Cardiac septum (tissue), 1 donor: Measurements from ENCODE around the gene MATN3. TPM values are rescaled to one million over a fixed set of nuclear protein-coding genes. Genes with fewer than 3 reads are reported as not detected.

Source experiments
- DNase-seq: peaks from one replicate; pipeline ENCODE4 v3.0.0-alpha.2; 2020; ENCODE audit warnings: low spot score
- intact Hi-C: fragments of 100-400 bp; cut with DNase I; formaldehyde crosslinking; loops from one replicate; pipeline ENCODE4 v1.14.0; 2022
- total RNA-seq: library from RNA; stranded (reverse); fragmentation: NEBNext Ultra II Directional; extraction: Animal tissue kit (Norgen Biotek cat#: 25700); gene quantifications from one replicate; pipeline ENCODE4 v1.2.1, GENCODE V29; 2021
- donor health status: DM: no; HTN: no; CAD: no.

The MATN3 gene
- total RNA-seq, 1 donor from 2014 or later, result 0.11 TPM

DNA sequence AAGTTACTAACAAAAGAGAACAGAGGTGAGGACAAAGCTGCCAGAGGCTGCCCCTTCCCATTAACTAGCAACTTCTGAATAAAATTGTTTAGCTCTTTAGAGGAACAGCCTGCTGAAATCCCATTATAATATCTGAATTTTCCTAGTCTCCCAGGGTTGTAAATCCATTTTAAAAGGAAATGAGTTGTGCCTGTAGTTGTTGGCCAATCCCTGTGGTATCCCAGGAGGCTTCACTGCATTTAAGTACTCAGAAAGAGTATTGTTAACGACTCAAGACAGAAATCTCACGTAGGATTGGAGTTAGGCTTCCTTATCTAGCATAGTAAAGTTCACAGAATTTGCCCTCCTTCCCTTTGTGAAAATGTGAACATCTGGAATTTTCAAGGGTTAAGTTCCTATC is 30.1 kb upstream of the MATN3 start:
- no peak for DNase-seq
- intact Hi-C loops, result no loop called here

DNA sequence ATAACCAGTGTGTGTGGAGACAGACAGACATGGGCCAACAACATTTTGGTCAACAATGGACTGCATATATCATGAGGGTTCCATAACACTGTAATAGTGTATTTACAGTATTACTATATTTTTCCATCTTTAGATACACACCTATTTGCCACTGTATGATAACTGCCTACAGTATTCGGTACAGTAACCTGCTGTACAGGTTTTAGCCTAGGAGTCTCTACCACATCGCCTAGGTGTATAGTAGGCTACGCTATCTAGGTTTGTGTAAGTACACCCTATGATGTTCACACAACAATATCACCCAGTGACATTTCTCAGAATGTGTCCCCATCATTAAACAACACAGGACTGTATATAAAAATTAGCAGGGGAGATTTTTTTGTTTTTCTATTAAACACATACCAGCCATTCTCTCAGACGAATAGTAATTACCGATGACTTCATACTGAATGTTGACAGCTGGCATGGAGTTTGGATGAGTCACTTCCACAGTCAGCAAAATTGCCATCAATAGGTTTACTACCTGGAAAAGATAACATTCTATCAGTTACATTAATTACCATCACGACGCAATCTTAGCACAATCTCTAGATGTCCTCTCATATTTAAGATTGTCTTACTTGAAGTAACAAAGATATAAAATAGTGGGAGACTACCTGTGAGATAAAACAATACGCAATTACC is 28.2 kb upstream of the MATN3 start:
- no peak for DNase-seq
- intact Hi-C loops, result no loop called here

DNA sequence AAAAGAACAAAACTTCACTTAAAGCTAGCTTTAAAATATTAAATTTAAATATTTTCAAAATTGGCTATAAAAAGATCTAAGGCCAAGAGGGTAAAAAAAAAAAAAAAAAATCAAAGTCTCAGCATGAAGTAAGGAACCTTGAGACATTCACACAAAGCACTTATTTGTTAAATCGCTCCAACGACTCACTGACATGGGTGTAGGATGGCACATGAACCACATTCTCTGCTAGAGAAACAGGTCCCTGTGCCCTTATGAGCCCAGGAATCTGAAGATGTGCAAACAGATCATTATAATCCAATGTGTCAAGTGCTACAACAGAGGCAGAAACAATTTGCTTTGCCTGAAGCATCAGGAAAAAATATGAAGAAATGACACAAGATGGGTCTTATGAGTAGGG is 25.2 kb upstream of the MATN3 start:
- intact Hi-C loops, result no loop called here
- no peak for DNase-seq

DNA sequence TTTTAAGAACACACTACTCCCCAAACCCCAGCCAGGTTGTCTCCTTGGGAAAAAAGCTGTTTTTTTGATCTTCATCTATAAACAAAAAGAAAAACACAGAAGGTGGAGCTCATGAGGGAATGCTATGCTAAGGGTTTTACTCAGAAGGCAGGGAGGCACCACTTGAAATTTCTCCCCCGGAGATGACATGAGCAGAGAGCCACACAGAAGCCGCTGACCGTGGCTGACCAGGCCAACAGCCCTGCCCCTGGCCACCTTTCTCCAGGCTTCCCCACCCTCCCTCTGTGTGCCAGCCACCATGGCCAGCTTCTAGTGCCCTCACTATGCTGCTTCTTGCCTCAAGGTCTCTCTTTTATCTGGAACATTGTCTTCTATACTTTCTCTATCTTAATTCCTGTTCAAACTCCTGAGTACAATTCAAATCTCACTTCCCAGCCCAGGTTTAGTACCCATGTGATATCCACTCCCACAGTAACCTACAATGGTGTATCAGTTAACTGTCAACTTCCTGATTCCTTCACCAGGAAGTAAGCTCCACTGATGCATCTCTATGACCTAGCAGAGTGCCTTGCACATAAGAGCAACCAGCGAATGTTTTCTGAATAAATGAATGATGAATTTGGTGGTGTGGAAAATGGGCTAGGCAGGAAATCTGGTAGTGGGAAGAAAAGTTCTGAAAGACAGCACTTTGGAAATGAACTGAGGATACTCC is 23.6 kb upstream of the MATN3 start:
- intact Hi-C loops, result no loop called here
- no peak for DNase-seq

DNA sequence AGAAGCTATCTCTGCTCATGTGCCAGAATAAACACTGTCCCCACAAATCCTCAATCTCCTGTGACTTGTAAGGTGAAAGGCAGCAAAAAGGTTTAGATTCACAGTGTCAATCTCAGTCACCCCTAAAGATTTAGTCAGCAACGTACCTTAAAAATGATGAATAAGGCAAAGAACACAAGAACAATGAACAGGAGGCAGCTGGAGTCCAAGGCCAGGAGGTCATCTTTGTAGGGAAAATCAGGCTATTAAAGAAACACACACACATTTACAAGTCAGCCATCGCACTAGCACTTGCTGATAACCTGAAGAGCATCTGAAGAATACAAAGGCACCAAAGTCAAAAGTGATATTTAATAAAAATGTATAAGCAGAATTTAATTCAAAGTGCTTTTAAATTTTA is 22.4 kb upstream of the MATN3 start:
- intact Hi-C loops, result no loop called here
- no peak for DNase-seq

DNA sequence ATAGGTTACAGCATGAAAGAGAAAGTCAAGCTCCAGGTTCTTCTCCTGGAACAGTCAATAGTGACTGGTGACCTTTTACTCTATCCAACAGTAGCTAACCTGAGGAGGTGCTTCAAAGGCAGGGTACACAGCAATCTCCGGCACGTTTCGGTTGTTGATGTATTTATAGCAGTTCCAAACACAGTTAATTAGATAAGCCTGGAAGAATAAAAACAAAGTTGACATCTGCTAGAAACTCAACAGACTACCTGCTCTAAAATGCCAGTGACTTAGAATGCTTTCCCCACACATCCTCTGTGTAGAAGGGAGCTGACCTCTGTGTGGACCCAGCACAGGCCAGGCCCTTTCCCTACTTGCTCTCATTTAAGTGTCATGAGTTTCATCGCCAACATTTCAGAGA is 21.8 kb upstream of the MATN3 start:
- intact Hi-C loops, result no loop called here
- no peak for DNase-seq

DNA sequence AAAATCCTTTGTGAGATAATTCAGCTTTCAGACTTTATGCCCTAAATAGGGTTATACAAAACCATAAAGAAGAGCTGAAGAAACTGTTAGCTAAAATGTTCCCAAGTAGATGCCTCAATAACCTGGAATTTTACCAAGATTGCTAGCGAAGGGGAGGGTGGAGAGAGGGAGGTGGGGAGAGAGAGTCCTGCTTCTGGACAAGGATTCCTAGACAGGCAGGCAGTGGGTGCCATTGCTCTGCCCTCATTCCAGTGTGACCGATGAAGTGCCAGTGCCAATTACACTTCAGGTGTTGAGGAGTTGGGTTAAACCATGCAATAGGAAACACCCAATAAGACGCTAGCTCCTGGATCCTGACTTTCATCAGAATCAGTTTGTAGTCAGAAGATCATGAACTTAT is 20.9 kb upstream of the MATN3 start:
- no peak for DNase-seq
- intact Hi-C loops, result no loop called here

DNA sequence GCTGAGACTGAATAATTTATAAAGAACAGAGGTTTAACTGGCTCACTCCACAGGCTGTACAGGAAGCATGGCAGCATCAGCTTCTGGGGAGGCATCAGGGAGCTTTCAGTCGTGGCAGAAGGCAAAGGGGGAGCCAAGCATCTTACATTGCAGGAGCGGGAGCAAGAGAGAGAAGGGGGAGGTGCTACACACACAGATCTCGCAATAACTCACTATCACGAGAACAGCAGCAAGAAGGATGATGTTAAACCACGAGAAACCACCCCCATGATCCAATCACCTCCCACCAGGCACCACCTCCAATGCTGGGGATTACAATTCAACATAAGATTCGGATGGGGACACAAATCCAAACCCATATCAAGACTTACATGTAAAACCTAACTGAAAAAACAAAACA is 17.8 kb upstream of the MATN3 start:
- no peak for DNase-seq
- intact Hi-C loops, result no loop called here

- intact Hi-C loops, result no loop called here
These were observed 15.4 kb upstream of the MATN3 start for GRCh38 chr2:20027705-20028434.

GRCh38 chr2:20027260-20027677 is 14.8 kb upstream of the MATN3 start:
- intact Hi-C loops, result no loop called here
- no peak for DNase-seq

More at GRCh38 chr2:20027705-20028434, 15.4 kb upstream of the MATN3 start:
- no peak for DNase-seq

GRCh38 chr2:20025065-20025786 is 12.8 kb upstream of the MATN3 start:
- no peak for DNase-seq
- intact Hi-C loops, result no loop called here

DNA sequence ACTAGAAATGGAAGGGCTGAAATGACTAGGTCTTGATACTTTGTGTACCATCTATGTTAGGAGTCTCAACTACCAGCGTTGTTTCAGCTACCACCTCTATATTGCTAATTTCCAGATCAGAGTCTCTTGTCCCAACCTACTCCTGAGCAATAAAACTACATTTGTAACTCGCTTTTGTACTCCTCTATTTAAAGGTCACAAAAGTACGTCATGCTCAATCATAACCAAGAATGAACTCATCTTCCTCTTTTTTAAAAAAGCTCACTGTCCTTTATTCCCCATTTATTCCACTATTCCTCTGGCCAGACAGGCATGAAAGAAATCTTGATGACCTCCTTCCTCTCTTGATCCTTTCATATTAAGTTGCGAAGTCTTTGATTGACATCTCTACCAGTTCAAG is 11.2 kb upstream of the MATN3 start:
- intact Hi-C loops, result no loop called here
- no peak for DNase-seq

GRCh38 chr2:20021405-20022009 is 9.0 kb upstream of the MATN3 start:
- no peak for DNase-seq
- intact Hi-C loops, result no loop called here

DNA sequence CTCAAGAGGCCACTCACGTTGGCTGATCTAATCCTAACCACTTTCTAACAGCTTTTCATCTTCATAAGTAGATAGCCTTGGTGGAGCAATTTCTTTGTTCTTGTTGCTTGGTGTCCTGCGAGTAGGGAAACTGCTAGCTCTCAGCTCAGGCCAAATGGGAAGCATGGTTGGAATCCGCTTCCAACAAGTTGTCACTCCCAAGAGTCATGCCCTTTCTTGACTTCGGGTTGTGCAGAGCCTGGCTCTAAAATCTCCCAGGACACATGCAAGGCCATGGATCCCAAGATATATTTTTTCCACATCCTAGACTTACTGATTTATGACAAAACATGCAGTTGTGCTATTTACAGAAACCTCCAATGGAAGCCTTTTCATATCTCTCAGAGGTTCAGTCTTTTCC is 7.3 kb upstream of the MATN3 start:
- intact Hi-C loops, result no loop called here
- no peak for DNase-seq

- DNase-seq, result no peak
- intact Hi-C loops, result no loop called here
These were observed 6.2 kb upstream of the MATN3 start for GRCh38 chr2:20018601-20019152.

GRCh38 chr2:20016346-20016745 is 3.9 kb upstream of the MATN3 start:
- intact Hi-C loops, result no loop called here
- no peak for DNase-seq

DNA sequence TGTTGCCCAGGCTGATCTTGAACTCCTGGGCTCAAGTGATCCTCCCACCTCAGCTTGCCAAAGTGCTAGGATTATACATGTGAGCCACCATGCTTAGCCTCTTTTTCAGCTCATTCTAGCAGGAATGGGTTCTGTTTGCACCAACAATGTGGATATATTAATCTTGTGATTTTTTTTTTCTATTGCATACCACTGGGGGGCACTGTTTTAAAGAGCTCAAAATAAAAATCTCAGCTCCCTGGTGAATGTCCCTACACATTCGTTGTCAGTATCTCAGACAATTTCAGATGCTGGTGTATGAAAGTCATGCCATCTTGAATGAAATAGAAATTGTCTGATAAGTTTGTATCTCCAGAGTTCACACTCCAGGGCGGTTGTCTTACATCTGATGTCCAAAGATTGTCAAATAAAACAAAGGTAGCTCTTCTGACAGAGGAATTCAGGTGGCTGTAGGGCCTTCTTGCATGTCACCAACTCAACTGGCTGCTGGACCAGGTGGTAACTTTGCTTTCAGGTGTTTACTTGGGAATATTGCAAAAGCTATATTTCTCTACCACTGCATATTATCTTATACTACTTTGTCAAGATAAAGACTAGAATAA is 3.1 kb upstream of the MATN3 start:
- intact Hi-C loops, result loop anchor here (2.0 kb wide), 1 partner anchor 83 kb away; no protein-coding TSS in a partner anchor
- no peak for DNase-seq

GRCh38 chr2:20013126-20013849 is 820 bp upstream of the MATN3 start:
- intact Hi-C loops, result no loop called here
- no peak for DNase-seq

GRCh38 chr2:20012032-20012281 is 511 bp downstream of the MATN3 start:
- DNase-seq, result no peak
- intact Hi-C loops, result no loop called here
